ENCODE data around the gene MEX3C.

The MEX3C gene

DNA sequence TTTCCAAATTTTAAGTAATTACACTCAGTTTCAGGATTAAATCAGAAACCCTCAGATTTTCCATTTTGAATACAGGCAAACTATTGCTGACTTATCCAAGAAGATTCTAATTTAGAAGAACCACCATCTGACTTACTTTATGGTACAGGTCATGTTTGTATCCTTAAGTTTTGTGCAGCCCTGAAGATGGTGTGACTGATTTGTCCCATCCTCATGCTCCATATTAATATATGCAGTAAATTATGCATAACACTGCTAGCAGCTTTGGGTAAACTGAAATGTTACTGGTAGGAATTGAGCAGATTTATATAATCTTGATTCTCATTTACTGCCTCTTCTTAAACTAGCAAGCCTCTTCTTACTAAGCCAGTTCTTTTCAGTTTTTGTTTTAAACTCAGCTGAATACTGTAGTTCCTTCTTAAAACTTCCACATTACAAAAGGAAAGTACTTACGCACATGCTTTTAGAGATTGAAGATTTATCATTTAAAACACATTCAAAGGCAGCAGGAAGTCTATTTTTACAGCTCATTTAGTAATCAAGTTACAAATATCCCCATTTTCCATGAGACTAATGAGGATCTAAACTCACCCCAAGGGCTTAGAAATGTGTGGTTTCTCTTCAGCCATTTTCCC, 25.7 kb downstream of the MEX3C start:
- Mint-ChIP-seq H3K36me3 (ENCODE audit: low read depth) (peaks cover 43% of the 10 kb centered on the region), H3K9me3 (no peaks in the 10 kb centered on the region), H3K4me1 (no peaks in the 10 kb centered on the region), H3K4me3 (no peak overlapping the region), H3K27ac (no peak overlapping the region), H3K27me3 (ENCODE audit: low read depth) (no peaks in the 10 kb centered on the region)
- TF ChIP-seq, protein P1, sequence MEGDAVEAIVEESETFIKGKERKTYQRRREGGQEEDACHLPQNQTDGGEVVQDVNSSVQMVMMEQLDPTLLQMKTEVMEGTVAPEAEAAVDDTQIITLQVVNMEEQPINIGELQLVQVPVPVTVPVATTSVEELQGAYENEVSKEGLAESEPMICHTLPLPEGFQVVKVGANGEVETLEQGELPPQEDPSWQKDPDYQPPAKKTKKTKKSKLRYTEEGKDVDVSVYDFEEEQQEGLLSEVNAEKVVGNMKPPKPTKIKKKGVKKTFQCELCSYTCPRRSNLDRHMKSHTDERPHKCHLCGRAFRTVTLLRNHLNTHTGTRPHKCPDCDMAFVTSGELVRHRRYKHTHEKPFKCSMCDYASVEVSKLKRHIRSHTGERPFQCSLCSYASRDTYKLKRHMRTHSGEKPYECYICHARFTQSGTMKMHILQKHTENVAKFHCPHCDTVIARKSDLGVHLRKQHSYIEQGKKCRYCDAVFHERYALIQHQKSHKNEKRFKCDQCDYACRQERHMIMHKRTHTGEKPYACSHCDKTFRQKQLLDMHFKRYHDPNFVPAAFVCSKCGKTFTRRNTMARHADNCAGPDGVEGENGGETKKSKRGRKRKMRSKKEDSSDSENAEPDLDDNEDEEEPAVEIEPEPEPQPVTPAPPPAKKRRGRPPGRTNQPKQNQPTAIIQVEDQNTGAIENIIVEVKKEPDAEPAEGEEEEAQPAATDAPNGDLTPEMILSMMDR (IDR thresholded peaks at IDR 0.05; ENCODE audit: unreplicated experiment in 3 of 3), result no peak

DNA sequence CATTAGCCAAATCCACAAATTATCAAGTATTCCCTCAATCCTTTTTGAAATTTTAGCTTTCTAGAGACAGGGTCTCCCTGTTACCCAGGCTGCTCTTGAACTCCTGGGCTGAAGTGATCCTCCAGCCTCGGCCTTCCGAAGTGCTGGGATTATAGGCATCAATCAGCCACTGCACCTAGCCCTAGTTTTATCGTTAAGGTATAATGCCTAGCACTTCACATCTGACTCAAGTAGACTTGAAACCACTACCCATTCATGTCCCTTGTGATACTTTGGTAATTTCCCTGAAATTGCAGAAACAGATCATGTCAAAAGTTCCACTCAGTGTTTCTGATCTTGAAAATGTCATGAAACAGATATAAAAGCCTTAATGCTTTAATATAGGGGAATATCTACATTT, 26.3 kb downstream of the MEX3C start:
- Mint-ChIP-seq H3K4me1 (no peaks in the 10 kb centered on the region), H3K27ac (no peak overlapping the region), H3K36me3 (ENCODE audit: low read depth) (peaks cover 38% of the 10 kb centered on the region), H3K27me3 (ENCODE audit: low read depth) (no peaks in the 10 kb centered on the region), H3K4me3 (no peak overlapping the region), H3K9me3 (no peaks in the 10 kb centered on the region)
- TF ChIP-seq, protein P1 (IDR thresholded peaks at IDR 0.05; ENCODE audit: unreplicated experiment in 3 of 3), result no peak

DNA sequence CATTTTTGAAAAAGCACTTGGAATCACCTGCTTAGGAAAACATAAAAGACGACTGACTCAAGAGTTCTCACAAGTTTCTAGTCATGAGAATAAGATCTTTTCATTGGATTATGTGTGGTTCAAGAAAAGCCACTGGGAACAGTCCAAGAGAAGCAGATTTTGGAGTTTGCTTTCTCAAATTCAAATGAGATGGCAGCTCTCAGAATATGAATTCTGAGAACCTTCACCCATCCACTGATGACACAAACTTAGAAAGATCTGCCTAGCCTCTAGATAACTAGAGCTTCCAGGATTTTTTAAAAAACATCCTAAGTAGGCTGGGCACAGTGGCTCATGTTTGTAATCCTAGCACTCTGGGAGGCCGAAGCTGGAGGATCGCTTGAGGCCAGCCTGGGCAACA, 26.8 kb downstream of the MEX3C start:
- H3K4me3 Mint-ChIP-seq, result no peak overlapping the region
- no peaks in the 10 kb centered on the region for H3K27me3 Mint-ChIP-seq (ENCODE audit: low read depth)
- H3K9me3 Mint-ChIP-seq, result no peaks in the 10 kb centered on the region

DNA sequence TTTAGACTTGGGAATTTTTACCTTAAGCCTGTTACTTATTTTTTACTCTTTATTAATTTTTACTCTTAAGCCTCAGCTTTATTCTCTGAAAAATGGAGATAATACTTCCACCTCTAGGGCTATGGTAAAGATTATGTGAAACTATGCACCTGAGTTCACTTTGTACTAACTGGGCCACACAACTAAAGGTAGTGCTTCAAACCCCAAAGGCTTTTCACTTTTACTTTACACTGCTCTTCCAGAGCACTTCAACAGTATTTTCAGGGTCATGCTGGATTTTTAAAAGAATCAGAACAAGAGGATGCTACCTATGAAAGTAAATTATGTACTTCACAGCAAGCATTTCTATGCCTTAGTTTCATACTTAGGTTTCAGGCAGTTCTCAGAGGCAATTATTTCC, 27.8 kb downstream of the MEX3C start:
- Mint-ChIP-seq H3K4me1 (no peaks in the 10 kb centered on the region), H3K9me3 (no peaks in the 10 kb centered on the region), H3K4me3 (no peak overlapping the region), H3K27ac (no peak overlapping the region), H3K27me3 (ENCODE audit: low read depth) (no peaks in the 10 kb centered on the region), H3K36me3 (ENCODE audit: low read depth) (peaks cover 25% of the 10 kb centered on the region)
- TF ChIP-seq, protein P1 (IDR thresholded peaks at IDR 0.05; ENCODE audit: unreplicated experiment in 3 of 3), result no peak

More for the DNA sequence above, 26.8 kb downstream of the MEX3C start:
- TF ChIP-seq, protein P1 (IDR thresholded peaks at IDR 0.05; ENCODE audit: unreplicated experiment in 3 of 3), result no peak
- Mint-ChIP-seq H3K36me3 (ENCODE audit: low read depth) (peaks cover 32% of the 10 kb centered on the region), H3K4me1 (no peaks in the 10 kb centered on the region), H3K27ac (no peak overlapping the region)

DNA sequence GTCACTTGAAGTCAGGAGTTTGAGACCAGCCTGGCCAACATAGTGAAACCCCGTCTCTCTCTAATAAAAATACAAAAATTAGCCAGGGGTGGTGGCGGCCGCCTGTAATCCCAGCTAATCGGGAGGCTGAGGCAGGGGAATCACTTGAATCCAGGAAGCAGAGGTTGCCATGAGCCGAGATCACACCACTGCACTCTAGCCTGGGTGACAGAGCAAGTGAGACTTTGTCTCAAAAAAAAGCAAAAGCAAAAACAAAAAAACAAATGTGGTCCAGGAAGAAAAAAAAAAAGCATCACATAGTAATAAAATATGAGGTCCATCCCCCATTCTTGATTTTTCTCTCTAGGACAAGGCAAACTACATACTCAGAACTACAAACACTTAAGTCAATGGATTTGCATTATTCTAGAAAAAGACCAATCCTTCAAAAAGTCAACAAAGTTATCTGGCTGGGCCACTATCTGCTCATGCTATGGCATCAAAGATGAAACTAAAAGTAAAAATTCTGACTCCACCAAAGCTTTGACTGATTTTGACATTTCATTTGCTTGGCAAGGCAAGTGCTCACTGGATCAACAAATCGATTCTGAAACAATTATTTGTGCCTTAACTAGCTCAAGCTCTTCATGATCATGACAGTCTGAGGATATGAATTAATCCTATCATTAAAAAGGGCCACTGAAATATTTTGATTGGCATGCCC, 28.4 kb downstream of the MEX3C start:
- Mint-ChIP-seq H3K9me3 (no peaks in the 10 kb centered on the region), H3K27me3 (ENCODE audit: low read depth) (no peaks in the 10 kb centered on the region), H3K4me3 (no peak overlapping the region), H3K27ac (no peak overlapping the region), H3K36me3 (ENCODE audit: low read depth) (peaks cover 20% of the 10 kb centered on the region), H3K4me1 (no peaks in the 10 kb centered on the region)
- TF ChIP-seq, protein P1 (IDR thresholded peaks at IDR 0.05; ENCODE audit: unreplicated experiment in 3 of 3), result no peak
